Muscle of back (tissue), 13 donors: ENCODE measurements around the gene ADAM21. TPM values are rescaled to one million over a fixed set of nuclear protein-coding genes. Genes with fewer than 3 reads are reported as not detected.
A peak's percentile ranks its signal among the peaks of the same experiment; 100 is the strongest.
"Not testable (repeated sequence)": the region's sequence is repeated elsewhere in the genome, so short reads cannot be mapped to it uniquely, and the experiment has no call there.

Experiments
- DNase-seq, 3 donors: peaks; one replicate each; pipeline versions ENCODE4 v3.0.0 to v3.0.0-alpha.2; 2013
- long read RNA-seq, 9 donors: transcript quantifications; one replicate each; lab custom pipeline, GENCODE V29; 2026
- polyA plus RNA-seq, 10 donors: library from polyadenylated mRNA; unstranded; fragments of 120-200 nt; gene quantifications; one replicate each; pipeline ENCODE4 v1.2.1, GENCODE V29; 2013; ENCODE audit not compliant: insufficient read length in 10 of 10

Gene ADAM21
- polyA plus RNA-seq: under 1 TPM; 0.08 to 0.60 (median 0.27) TPM
- long read RNA-seq, donor 1: 0 reads
- long read RNA-seq, donor 2: 0 reads
- long read RNA-seq, donor 3: 0 reads
- long read RNA-seq, donor 4: 0 reads
- long read RNA-seq, donor 5: 0 reads
- long read RNA-seq, donor 6: 0 reads
- long read RNA-seq, donor 7: 0 reads
- long read RNA-seq, donor 8: 0 reads
- long read RNA-seq, donor 9: 0 reads

DNA sequence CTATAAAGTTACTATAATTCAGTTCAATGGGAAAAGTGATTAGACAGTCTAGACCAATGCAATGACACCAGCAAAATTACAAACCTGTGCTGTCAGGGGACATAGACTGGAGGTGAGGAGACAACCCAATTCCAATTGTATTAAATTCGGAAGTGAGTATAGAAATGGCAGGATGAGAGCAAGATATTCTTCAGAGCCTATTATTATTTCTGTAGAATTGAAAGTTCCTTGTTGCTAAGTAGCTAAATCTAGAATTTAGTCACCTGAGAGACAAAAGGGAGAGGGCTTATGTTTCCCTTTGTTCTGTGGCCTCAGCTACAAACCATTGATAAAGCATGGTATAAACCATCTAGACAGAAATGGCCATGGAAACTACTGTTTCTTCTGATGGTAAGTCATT is at the start of gene ADAM21:
ADAM21 (plus strand) TSS at position 301 of the 400 bp plus-strand sequence. CDS start 5,326 bp downstream, outside the sequence.
- no peak for DNase-seq

DNA sequence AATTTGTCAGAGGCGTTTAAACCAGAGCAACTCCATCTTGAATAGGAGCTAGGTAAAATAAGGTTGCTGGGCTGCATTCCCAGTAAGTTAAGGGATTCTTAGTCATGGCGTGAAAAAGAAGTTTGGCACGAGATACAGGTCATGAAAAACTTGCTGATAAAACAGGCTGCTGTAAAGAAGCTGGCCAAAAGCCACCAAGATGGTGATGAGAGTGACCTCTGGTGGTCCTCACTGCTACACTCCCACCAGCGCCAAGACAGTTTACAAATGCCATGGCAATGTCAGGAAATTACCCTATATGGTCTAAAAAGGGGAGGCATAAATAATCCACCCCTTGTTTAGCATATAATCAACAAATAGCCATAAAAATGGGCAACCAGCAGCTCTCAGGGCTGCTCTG is 48.6 kb upstream of the ADAM21 start:
- not testable (repeated sequence) for DNase-seq

DNA sequence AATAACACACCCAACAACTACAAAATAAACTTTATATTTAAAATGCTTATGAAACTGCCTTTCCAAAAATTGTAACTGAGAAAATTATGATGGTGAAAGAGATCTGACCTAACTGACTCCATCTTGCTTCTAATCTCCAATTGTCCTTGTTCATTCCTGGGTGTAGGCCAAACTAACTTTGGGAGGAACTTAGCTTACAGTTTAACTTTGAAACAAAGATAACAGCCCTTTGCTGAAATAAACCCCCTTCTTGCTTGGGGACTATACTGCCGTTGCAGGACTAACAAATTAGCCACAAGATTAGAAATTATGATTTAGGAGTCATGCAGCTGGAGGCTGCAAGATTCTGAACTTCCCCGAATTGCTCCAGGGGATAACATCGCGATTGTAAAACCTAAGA is 45.8 kb upstream of the ADAM21 start:
- not testable (repeated sequence) for DNase-seq

DNA sequence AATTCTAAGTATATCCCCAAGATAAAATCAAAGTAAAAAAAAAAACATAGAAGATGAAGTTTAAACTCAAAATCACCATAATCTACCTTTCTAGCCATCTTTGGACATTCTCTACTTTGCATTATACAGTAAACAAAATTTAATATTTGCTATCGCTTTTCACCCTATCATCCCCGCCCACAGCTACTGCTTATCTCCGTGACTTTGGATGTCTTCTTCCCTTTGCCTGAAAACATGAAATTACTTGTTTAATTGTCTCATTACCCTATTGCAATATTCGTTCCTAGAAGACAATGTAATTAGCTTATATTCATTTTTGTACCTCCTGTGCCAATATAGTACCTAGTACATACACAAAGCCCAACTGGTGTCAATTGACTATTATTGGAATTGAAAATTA is 44.4 kb upstream of the ADAM21 start:
- DNase-seq: no peak

- DNase-seq: no peak
These were observed 36.2 kb upstream of the ADAM21 start for GRCh38 chr14:70415788-70416187.

GRCh38 chr14:70416338-70416724 is 35.6 kb upstream of the ADAM21 start:
- peak; percentile 7 to 52 (median 7) for DNase-seq

- DNase-seq: peak; percentile 62 to 86 (median 69)
These were observed 35.1 kb upstream of the ADAM21 start, which contains the start of gene SYNJ2BP for GRCh38 chr14:70416725-70417349. Gene SYNJ2BP, minus strand, starts transcription at chr14:70417090. Its CDS starts 127 bp downstream, at chr14:70416963.

DNA sequence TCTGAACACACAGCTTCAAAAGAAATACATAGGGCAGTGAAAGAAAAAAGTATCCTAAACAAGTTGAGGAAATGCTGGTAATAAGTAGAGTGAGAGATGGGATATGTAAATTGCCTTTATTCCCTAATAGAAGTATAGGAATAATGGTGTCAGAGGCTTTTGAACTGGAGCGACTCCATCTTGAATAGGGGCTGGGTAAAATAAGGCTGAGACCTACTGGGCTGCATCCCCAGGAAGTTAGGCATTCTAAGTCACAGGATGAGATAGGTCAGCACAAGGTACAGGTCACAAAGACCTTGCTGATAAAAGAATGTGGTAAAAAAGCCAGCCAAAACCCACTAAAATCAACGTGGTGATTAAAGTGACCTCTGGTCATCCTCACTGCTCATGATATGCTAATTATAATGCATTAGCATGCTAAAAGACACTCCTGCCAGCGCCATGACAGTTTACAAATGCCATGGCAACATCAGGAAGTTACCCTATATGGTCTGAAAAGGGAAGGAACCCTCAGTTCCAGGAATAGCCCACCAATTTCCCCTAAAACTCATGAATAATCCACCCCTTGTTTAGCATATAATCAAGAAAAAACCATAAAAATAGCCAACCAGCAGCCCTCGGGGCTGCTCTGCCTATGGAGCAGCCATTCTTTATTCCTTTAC is 32.6 kb upstream of the ADAM21 start:
- not testable (repeated sequence) for DNase-seq

- DNase-seq: peak in 2 of 3 donors; percentile 18 to 45
These were observed 29.4 kb upstream of the ADAM21 start for GRCh38 chr14:70422538-70422937.

DNA sequence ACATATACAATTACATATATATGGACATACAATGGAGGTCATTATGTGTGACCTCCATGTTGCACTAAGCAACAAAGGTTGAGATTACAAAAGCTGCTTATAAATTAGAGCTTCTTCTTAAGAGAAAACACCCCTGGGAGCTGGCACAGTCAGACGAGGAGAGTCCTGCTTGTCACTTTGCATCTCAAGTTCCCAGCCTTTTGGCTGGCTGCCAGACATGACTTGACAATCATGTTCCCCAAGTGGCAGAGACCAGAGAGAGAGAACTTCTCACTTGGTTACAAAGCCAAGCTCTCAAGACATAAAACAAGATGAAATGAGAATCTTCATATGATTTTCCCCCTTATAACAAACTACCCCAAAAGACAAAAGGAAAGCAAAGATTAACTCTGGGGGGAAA is 26.6 kb upstream of the ADAM21 start:
- peak; percentile 11 to 53 (median 27) for DNase-seq

GRCh38 chr14:70426555-70426954 is 25.4 kb upstream of the ADAM21 start:
- DNase-seq: not testable (repeated sequence)

- no peak for DNase-seq
These were observed 15.1 kb upstream of the ADAM21 start for GRCh38 chr14:70436867-70437266.

DNA sequence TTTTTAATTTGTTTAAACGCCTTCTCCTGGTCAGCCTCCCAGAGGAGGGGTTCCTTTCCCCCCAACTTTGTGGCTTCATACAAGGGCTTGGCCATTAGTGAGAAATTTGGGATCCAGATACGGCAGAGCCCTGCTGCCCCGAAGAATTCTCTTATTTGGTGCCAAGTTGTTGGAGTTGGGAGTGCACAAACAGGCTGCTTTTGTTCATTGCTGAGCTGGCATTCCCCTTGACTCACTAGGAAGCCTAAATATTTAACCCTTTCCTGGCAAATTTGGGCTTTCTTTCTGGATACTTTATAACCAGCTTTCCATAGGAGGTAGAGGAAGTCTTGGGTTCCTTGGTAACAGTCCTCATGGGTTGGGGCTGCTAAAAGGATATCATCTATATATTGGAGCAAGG is 10.3 kb upstream of the ADAM21 start:
- DNase-seq: no peak

DNA sequence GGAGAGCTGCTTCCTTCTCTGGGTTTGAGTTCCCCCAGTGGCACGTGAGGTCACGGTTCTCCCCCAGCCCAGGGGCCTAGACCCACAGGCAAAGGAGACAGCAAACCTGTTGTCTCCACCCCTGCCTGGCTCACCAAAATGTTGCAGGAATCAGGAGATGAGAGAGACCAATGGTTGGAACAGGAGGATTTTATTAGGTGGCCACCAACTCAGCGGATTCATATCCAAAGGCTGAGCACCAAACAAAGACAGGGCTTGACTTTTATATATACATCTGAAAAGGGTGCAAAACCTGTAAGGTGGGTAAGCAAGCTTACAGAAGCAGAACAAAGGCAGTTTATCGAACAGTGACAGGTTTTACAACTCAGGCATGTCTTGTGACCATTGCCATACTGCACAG is 9.2 kb upstream of the ADAM21 start:
- DNase-seq: no peak

- peak; percentile 2 to 14 (median 5) for DNase-seq
These were observed 3.2 kb upstream of the ADAM21 start for GRCh38 chr14:70448633-70449340.

DNA sequence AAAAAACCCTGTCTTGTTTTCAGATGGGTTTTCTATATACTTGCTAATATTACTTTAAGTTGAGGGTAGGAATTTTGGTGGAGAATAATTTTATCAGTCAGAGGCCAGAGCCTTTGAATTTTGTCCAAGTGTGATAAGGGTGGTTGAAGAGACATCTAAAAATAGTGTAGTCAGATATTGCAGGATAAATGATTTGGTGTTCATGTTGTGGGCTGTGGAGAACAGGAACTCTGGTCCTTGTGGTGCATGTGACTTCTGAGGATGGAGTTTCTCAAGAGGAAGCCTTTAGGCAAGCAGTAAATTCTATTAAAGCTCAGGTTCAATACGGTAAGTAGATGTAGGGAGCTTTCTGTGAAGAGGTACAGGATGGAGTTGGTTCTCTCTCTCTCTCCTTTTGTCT is 2.8 kb downstream of the ADAM21 start:
- DNase-seq: no peak

- DNase-seq: no peak
These were observed 16.8 kb downstream of the ADAM21 start for GRCh38 chr14:70468731-70469130.

GRCh38 chr14:70470863-70471563 is 19.0 kb downstream of the ADAM21 start:
- DNase-seq: not testable (repeated sequence)

DNA sequence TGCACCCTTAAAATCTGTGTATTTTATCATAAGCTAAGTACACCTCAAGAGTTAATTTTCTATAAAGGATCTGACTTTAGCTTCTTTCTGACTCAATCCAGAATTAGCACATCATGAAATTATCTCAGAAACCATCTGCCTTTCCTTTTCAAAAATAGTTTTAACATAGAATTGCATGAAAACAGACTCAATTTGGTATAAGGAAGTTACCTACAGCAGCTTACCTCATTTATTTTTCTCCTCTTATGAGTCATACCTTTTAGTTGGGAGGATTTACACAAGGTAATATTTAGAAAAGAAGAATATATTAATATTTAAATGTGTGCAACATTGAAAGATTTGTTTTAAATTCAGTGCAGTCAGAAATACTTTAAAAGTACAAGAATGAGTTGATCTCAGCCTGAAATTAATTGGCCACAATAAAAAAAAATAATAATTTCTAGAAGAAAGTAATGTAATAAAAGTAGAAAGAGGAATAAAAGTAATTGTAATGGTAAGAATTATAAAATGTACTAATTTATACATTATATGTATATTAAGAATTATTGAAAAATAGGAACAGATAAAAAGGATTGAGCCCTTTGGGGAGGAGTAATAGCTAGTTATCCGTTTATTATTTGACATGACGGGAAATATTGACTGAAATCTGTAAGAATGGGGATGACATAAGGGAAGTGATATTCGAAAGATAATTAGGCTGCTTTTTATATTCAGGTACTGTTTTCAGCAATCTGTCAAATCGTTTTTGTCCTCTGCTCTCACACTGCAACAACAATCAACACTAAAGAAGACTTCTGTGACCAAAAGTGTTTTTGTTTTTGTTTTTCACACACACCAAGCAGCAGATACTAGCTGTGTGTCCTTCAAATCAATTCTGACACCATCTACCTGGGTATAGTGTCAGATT is 20.5 kb downstream of the ADAM21 start:
- no peak for DNase-seq

- DNase-seq: no peak
These were observed 21.9 kb downstream of the ADAM21 start for GRCh38 chr14:70473825-70474224.

DNA sequence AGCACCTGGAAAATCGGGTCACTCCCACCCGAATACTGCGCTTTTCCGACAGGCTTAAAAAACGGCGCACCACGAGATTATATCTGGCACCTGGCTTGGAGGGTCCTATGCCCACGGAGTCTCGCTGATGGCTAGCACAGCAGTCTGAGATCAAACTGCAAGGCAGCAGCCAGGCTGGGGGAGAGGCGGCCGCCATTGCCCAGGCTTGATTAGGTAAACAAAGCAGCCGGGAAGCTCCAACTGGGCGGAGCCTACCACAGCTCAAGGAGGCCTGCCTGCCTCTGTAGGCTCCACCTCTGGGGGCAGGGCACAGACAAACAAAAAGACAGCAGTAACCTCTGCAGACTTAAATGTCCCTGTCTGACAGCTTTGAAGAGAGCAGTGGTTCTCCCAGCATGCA is 23.5 kb downstream of the ADAM21 start:
- DNase-seq: not testable (repeated sequence)
